Measurements from ENCODE around the gene SMARCD1.

- TF ChIP-seq CTCF (IDR thresholded peaks at IDR 0.05; ENCODE audit: low read depth, low read length, missing input control) (no peak), FOXA2 (IDR thresholded peaks at IDR 0.05) (no peak), YY1 (IDR thresholded peaks at IDR 0.05) (no peak), HNF4A (conservative IDR thresholded peaks at IDR 0.05) (no peak)
These were observed 8.0 kb upstream of the SMARCD1 start for GRCh38 chr12:50077099-50077498.
